Natural killer cell (primary cell): ENCODE results near the gene DVL2. TPM values are rescaled to one million over a fixed set of nuclear protein-coding genes. Genes with fewer than 3 reads are reported as not detected.

Source experiments
- ATAC-seq, 3 donors: fragments of 150-1000 bp in 2 of 3; fragments of 200-7000 bp in 1 of 3; cut with Tn5 transposase; 1 replicate in 1 of 3; 2 replicates in 2 of 3; pipeline ENCODE4 v1.10.0; 2021; ENCODE audit warnings: mild to moderate bottlenecking in 2 of 3, moderate library complexity in 2 of 3
- DNase-seq, 2 donors: peaks; one replicate each; pipeline versions ENCODE4 v3.0.0 to v3.0.0-alpha.2; 2013 to 2021; ENCODE audit warnings: mixed read lengths in 1 of 2
- H3K27ac ChIP-seq: one replicate; pipeline ENCODE4 v1.5.1; 2013; ENCODE audit warnings: mild to moderate bottlenecking, low read length
- H3K27me3 ChIP-seq: one replicate; pipeline ENCODE4 v1.6.1; 2013; ENCODE audit warnings: low read length; ENCODE audit not compliant: control insufficient read depth, insufficient read depth
- H3K36me3 ChIP-seq: one replicate; pipeline ENCODE4 v1.6.1; 2013; ENCODE audit warnings: low read length; ENCODE audit not compliant: control insufficient read depth, insufficient read depth
- H3K4me1 ChIP-seq: one replicate; pipeline ENCODE4 v1.6.1; 2013; ENCODE audit warnings: low read length; ENCODE audit not compliant: control insufficient read depth, insufficient read depth
- H3K4me3 ChIP-seq: one replicate; pipeline ENCODE4 v1.5.1; 2013; ENCODE audit warnings: low read length
- H3K9me3 ChIP-seq: one replicate; pipeline ENCODE4 v1.6.1; 2013; ENCODE audit warnings: low read length; ENCODE audit not compliant: control insufficient read depth, insufficient read depth
- H3K27ac Mint-ChIP-seq, 2 donors: one replicate each; pipeline ENCODE4 v1.8.0; 2022; ENCODE audit warnings: mild to moderate bottlenecking in 2 of 2, mixed read lengths in 2 of 2, moderate library complexity in 1 of 2
- H3K27me3 Mint-ChIP-seq, 2 donors: one replicate each; pipeline ENCODE4 v1.8.0; 2022; ENCODE audit warnings: low read depth in 2 of 2, mixed read lengths in 2 of 2
- H3K36me3 Mint-ChIP-seq: one replicate; pipeline ENCODE4 v1.8.0; 2022; ENCODE audit warnings: mixed read lengths
- H3K4me1 Mint-ChIP-seq, 2 donors: one replicate each; pipeline ENCODE4 v1.8.0; 2022; ENCODE audit warnings: mixed read lengths in 2 of 2
- H3K4me3 Mint-ChIP-seq: one replicate; pipeline ENCODE4 v1.8.0; 2022; ENCODE audit warnings: mild to moderate bottlenecking, moderate library complexity, mixed read lengths
- H3K9me3 Mint-ChIP-seq, 2 donors: one replicate each; pipeline ENCODE4 v1.8.0; 2022; ENCODE audit warnings: mixed read lengths in 2 of 2
- WGBS: methylation state at CpG from one replicate; pipeline ENCODE4 v1.1.7; 2013; ENCODE audit warnings: missing lambda C conversion rate; ENCODE audit not compliant: insufficient coverage; 5-methylcytosine and 5-hydroxymethylcytosine counted together
- intact Hi-C: fragments of 100-400 bp; cut with micrococcal nuclease; formaldehyde crosslinking; loops from one replicate; pipeline ENCODE4 v1.14.2; 2022
- total RNA-seq, 4 donors: library from RNA; stranded (reverse); fragments of 120-200 nt in 1 of 4; gene quantifications; one replicate each; pipeline versions ENCODE4 v1.2.3 to v1.2.4, GENCODE V29; 2013 to 2022
- TF ChIP-seq, protein P1 (sequence below): fragments of 200-600 bp; IDR thresholded peaks from one replicate; pipeline ENCODE4 v1.8.0; 2022; ENCODE audit warnings: antibody characterized with exemption

DVL2 gene
- total RNA-seq, 3 donors from 2014 or later (not counting 1 experiment from before 2014, with no cell fraction given), result 46.5 to 66.6 (median 61.5) TPM

- WGBS, result 7% methylated on average over 42 of the region's 43 CpGs
- H3K4me1 Mint-ChIP-seq, result peaks cover 22 to 31% of the 10 kb centered on the region in 2 donors
- Histone ChIP-seq H3K36me3 (no peaks in the 10 kb centered on the region), H3K4me1 (peaks cover 31% of the 10 kb centered on the region), H3K27ac (no peak overlapping the region), H3K9me3 (no peaks in the 10 kb centered on the region), H3K4me3 (no peak overlapping the region), H3K27me3 (peaks cover 33% of the 10 kb centered on the region)
- H3K4me3 Mint-ChIP-seq, result peak overlapping the region; percentile 90
- H3K9me3 Mint-ChIP-seq, result no peaks in the 10 kb centered on the region
- peak overlapping the region in 1 of 2 donors; percentile 16 for H3K27ac Mint-ChIP-seq
- no peaks in the 10 kb centered on the region for H3K36me3 Mint-ChIP-seq
- TF ChIP-seq, protein P1, sequence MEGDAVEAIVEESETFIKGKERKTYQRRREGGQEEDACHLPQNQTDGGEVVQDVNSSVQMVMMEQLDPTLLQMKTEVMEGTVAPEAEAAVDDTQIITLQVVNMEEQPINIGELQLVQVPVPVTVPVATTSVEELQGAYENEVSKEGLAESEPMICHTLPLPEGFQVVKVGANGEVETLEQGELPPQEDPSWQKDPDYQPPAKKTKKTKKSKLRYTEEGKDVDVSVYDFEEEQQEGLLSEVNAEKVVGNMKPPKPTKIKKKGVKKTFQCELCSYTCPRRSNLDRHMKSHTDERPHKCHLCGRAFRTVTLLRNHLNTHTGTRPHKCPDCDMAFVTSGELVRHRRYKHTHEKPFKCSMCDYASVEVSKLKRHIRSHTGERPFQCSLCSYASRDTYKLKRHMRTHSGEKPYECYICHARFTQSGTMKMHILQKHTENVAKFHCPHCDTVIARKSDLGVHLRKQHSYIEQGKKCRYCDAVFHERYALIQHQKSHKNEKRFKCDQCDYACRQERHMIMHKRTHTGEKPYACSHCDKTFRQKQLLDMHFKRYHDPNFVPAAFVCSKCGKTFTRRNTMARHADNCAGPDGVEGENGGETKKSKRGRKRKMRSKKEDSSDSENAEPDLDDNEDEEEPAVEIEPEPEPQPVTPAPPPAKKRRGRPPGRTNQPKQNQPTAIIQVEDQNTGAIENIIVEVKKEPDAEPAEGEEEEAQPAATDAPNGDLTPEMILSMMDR, result no peak
- intact Hi-C loops, result loop anchor here (2.0 to 10.0 kb wide), 2 partner anchors 47 to 403 kb away; partner anchors contain the start of genes NEURL4, TP53 and WRAP53
- DNase-seq (peak in 1 of 2 donors; percentile 34), ATAC-seq (no peak)
- peaks cover 25 to 31% of the 10 kb centered on the region in 2 donors for H3K27me3 Mint-ChIP-seq
Observed at GRCh38 chr17:7281953-7282751, 47.8 kb upstream of the DVL2 start.

GRCh38 chr17:7281074-7281952 lies 47.0 kb upstream of the DVL2 start, which contains the start of gene SLC2A4:
SLC2A4 (plus strand) TSS chr17:7281718; CDS start chr17:7281935, 217 bp downstream.
- Mint-ChIP-seq H3K9me3 (no peaks in the 10 kb centered on the region), H3K27ac (peak within 1 kb of the TSS in 1 of 2 donors; percentile 16), H3K27me3 (peaks cover 22 to 30% of the 10 kb centered on the region in 2 donors), H3K4me3 (peak within 1 kb of the TSS; percentile 90), H3K4me1 (peaks cover 22 to 31% of the 10 kb centered on the region in 2 donors), H3K36me3 (no peaks in the 10 kb centered on the region)
- ATAC-seq, result peak; percentile 56 to 66 (median 61)
- Histone ChIP-seq H3K4me1 (peaks cover 31% of the 10 kb centered on the region), H3K4me3 (peak within 1 kb of the TSS; percentile 23), H3K27me3 (peaks cover 31% of the 10 kb centered on the region), H3K36me3 (no peaks in the 10 kb centered on the region), H3K9me3 (no peaks in the 10 kb centered on the region), H3K27ac (no peak within 1 kb of the TSS)
- intact Hi-C loops, result loop anchor here (2.0 to 10.0 kb wide), 2 partner anchors 47 to 403 kb away; partner anchors contain the start of genes NEURL4, TP53 and WRAP53
- DNase-seq, result peak; percentile 62 to 89
- TF ChIP-seq, protein P1, result no peak
- WGBS, result under 1% methylated on average over 71 of the region's 71 CpGs

DNA sequence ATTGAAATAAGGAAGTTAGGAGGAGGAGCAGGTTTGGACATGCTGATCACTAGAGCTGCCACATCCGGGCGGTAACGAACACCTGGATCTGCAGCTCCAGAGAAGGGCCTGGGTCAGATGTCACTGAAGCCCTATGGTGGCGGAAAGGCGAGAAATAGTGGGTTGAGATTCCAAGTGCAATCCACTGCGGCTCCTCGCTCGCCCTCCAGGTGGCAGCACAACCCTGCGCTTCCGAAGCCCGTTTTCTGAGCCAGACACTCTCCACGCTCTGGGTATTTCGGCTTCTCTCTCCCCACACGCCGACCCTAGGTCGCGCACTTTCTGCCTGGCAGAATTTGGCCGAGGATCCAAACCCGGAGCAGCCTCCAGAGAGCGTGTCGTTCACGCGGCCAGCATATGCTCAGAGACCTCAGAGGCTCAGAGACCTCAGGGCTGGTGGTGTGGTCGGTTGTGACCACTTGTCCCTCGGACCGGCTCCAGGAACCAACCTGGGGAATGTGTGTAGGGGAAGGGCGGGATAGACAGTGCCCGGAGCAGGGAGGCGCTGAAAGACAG lies 46.3 kb upstream of the DVL2 start:
- peaks cover 29% of the 10 kb centered on the region for H3K27me3 ChIP-seq
- Mint-ChIP-seq H3K27me3 (peaks cover 18 to 24% of the 10 kb centered on the region in 2 donors), H3K9me3 (no peaks in the 10 kb centered on the region), H3K36me3 (no peaks in the 10 kb centered on the region), H3K27ac (peak overlapping the region in 1 of 2 donors; percentile 16), H3K4me1 (peaks cover 22 to 31% of the 10 kb centered on the region in 2 donors), H3K4me3 (peak overlapping the region; percentile 90)
- no peak overlapping the region for H3K27ac ChIP-seq
- WGBS, result under 1% methylated on average over 29 of the region's 29 CpGs
- ATAC-seq (peak; percentile 89 to 95 (median 91)), DNase-seq (peak; percentile 84 to 88)
- H3K9me3 ChIP-seq, result no peaks in the 10 kb centered on the region
- H3K4me3 ChIP-seq, result peak overlapping the region; percentile 23
- intact Hi-C loops, result loop anchor here (1.0 to 10.0 kb wide), 7 partner anchors 16 to 404 kb away; partner anchors contain the start of genes NEURL4, SENP3, TMEM102 and TP53
- TF ChIP-seq, protein P1, result peak; percentile 94
- H3K36me3 ChIP-seq, result no peaks in the 10 kb centered on the region
- H3K4me1 ChIP-seq, result peaks cover 31% of the 10 kb centered on the region
